HG03066 (cell line): ENCODE measurements around the gene SYT8.

Experiments
- ATAC-seq: cut with Tn5 transposase; IDR thresholded peaks from one replicate; pipeline ENCODE4 v1.9.1; 2021; ENCODE audit warnings: low read depth; ENCODE audit not compliant: unreplicated experiment

The SYT8 gene

DNA sequence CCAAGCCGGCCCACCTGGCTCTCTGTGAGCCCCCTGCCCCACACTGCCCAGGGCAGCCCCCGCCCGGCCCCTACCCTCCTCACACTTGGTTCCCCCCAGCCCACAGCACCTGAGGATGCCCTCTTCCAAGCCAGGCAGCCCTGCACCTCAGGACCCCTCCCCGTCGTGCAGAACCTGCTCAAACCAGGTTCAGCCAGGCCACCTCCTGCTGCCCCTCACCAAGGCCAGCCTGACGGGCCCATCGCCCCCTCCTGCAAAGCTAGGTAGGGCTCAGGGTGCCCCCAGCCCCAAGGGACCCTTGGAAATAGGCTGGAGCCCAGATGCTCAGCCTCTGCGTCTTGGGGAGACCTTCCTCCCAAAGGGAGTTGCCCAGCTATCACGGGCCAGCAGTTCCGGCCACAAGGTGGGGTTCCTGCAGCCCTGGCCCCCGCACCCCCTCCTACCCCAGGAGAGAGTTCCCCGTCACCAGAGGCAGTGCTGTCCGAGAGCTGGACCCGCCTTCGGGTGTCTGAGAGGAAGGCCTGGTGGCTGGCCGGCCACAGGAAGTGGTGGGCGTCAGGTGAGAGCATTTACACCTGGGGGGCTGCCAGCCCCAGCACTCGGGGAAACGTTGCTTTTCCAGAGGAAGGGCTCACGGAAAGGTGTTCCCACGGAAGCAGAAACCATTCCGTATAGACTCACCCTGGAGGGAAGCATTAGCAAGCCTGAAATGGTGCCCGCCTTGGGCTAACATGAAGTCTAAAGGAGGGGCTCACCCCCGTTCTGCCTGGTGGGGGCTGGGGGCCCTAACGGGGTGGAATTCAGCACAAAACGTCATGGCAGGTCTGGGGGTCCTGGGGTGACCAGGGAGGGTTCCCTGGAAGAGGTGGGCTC is 3.2 kb upstream of the SYT8 start:
- ATAC-seq = no peak

DNA sequence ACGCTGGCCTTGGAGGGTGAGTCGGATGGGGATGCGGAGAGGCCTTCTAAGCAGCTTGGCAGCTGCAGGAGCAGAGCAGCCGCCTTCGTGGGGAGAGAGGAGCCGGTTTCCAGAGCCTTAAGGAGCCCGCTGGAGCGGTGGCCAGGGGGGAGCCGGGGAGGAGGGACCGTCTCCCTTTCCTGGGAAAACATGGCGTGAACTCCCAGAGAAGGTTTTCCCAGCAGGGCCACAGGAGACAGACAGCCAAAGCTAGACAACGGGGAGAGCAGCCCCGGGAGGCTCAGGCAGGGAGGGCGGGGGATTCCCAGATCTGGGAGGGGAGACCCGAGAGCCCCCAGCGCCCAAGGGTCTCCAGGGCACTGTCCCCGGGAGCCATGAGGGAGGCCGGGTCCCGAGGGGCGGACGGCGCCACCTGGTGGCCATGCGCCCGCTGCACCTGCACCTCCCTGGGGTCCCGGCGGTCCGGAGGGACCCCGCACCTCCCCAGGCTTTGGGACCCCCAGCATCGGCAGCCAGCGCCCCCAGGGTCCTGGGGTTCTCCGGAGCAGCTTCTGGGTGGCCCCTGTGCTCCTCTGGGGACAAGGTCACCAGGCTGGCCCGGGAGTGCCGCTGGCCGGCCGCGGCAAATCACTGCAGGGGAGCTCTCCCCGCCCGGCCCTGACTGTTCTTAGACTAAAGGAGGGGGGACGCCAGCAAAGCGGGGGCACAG is 2.4 kb upstream of the SYT8 start:
- ATAC-seq = no peak

DNA sequence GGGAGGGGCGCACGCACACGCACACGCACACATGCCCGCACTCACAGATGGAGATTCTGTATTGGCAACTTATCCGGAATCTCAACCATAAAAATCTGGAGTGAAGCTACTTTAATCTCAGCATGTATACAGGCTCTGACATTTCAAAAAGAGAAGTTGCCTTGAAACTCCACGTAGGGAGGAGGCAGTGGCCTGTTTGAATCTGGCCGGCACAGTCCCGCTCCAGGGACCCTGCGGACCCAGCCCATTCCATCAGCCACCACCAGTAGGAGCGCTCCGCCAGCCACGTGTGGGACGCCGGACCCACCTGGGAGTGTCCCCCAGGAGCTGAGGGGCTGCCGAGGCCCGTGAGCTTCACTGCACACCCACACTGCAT is 1.9 kb upstream of the SYT8 start:
- no peak for ATAC-seq

DNA sequence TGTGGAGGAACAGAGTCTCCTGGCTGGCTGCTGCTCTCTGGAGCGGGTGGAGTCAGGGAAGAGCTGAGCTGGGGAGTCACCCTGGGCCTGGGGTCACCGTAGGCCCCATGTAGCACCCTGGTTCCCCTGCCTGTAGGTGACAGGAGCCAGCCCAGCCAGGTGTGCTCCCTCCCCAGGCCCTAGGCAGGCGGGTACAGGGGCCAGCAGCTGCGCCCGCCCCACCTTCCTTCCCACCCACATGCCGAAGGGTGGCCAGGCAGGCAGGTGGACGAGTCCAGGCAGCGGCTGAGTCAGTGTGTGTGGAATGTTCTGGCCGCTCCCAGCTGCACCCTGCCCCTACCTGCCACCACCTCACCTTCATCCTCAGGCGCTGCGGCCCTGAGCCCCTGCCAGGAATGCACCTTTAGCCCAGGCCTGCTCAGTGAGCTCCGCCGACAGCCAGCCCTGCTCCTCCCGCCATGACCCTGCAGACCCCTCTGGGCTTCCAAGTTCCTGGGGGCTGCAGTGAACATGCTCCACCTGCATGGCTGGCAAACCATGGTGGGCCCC is 654 bp upstream of the SYT8 start:
- no peak for ATAC-seq

DNA sequence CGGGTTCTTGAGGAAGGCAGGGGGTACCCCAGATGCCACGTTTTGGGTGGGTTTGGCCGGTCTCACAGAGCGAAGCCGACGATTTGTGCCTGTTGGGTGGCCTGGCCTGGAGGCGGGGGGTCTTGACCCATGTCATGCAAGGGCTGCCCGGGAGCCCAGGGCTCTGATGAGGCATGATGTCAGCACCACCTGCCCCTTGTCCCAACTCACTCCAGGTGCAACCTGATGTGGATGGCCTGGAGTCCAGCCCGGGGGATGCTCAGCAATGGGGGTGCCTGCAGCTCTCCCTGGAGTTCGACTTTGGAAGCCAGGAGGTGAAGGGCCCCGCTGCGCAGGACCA is 851 bp downstream of the SYT8 start:
- ATAC-seq = no peak

DNA sequence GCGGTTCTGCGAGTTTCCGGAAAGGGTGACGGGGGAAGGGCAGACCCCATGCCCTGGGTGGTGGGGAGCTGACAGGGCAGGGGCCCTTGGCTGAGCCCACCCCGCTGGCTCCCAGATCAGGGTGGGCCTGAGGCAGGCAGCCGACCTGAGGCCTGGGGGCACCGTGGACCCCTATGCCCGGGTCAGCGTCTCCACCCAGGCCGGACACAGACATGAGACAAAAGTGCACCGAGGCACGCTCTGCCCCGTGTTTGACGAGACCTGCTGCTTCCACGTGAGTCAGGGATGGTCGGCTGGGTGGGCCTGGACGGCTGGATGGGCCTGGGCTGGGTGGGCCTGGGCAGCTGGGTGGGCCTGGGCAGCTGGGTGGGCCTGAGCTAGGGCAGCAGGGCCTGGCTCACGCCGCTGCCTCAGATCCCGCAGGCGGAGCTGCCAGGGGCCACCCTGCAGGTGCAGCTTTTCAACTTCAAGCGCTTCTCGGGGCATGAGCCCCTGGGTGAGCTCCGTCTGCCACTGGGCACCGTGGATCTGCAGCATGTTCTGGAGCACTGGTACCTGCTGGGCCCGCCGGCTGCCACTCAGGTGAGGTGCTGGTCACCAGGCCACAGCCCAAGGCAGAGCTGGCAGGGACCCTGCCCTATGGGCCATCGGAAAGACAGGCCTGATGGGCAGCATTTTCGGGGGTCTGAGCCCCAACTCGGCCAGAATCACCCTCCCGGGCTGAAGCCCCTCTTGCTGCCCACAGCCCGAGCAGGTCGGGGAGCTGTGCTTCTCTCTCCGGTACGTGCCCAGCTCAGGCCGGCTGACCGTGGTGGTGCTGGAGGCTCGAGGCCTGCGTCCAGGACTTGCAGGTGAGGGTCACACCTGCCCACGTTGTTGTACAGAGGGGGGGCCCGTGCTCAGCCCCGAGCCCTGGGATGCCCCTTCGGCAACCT is 1.5 kb downstream of the SYT8 start:
- ATAC-seq = no peak

DNA sequence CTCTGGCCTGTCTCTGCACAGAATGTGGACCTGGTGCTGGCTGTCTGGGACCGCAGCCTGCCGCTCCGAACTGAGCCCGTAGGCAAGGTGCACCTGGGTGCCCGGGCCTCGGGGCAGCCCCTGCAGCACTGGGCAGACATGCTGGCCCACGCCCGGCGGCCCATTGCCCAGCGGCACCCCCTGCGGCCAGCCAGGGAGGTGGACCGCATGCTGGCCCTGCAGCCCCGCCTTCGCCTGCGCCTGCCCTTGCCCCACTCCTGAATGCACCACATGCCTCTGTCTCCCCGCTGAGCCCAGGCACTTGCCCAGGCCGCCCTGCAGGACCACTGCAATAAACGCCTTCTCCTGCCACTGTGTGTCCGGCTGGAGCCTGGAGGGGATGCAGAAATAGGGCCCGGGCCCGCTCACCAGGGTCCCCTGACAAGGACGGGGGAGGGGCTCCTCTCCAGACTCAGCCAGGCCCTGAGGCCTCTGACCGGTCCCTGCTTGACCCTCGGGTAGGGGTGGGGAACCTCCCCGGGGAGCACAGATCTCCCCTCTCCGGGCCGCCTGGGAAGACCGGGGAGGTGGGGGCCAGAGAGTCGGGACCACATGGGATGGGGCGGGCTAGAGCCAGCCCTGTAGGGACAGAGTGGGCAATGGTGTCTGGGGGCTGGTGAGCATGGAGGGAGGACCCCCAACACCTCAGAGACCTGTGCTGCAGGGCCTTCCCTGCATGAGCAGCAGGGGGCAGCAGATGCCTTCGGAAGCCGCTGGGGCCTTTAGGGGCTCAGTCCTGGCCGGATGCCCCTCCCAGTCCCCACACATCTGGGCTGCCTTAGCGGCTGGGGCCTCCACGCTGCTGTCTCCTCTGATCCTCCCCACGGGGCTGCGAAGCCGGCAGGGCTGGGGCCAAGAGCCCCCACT is 2.6 kb downstream of the SYT8 start:
- no peak for ATAC-seq

DNA sequence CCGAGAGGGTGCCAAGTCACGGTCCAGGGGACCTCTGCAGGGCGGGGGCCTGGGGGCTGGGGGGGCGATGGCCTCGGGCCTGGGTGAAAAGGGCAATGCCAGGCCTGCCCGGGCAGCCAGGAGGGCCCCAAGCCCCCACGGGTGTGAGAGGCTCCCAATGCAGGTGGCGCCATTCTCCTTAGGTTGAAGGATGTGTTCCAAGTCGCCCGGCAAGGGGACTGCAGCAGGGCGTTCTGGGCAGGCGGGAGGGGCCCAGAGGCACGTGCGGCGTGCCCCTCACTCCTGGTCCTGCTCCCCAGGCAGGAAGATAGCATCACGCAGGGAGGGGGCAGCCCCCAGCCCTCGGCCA is 3.3 kb downstream of the SYT8 start:
- no peak for ATAC-seq

DNA sequence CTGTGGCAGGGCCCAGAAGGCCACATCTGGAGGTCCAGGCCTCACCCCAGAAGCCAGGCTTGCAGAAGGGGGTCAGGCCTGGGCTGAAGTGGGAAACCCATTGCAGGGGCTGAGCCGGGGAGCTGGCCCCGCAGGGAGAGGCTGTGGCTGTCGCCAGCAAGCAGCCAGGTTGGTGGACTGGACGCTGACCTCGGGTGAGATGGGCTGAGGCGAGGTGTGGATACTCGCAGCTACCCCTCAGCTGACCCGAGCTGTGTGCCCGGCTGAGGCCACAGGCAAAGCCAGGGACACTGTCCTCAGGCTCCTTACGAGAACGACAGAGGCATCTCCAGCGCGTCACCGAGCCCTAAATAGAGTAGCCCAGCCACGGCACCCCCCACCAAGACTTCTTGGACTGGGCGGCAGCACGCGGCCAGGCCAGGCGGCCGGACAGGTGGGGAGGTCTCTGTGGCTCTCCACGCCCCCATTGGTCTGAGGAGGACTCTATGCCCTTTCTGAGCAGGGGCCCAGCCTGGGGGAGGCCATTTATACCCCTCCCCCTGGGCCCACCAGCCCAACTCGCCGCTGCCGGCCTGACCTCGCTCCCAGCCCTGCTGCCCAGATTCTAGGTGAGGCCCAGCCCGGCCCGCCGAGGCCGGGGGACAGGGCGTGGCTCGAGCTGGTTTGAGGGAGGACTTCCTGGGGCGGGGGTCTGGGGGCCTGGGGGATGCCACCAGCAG is 3.8 kb downstream of the SYT8 start, which contains the start of gene TNNI2:
Gene TNNI2 (plus strand): TSS at position 556 of the 719 bp plus-strand sequence. CDS start 716 bp downstream, outside the sequence.
- no peak for ATAC-seq

DNA sequence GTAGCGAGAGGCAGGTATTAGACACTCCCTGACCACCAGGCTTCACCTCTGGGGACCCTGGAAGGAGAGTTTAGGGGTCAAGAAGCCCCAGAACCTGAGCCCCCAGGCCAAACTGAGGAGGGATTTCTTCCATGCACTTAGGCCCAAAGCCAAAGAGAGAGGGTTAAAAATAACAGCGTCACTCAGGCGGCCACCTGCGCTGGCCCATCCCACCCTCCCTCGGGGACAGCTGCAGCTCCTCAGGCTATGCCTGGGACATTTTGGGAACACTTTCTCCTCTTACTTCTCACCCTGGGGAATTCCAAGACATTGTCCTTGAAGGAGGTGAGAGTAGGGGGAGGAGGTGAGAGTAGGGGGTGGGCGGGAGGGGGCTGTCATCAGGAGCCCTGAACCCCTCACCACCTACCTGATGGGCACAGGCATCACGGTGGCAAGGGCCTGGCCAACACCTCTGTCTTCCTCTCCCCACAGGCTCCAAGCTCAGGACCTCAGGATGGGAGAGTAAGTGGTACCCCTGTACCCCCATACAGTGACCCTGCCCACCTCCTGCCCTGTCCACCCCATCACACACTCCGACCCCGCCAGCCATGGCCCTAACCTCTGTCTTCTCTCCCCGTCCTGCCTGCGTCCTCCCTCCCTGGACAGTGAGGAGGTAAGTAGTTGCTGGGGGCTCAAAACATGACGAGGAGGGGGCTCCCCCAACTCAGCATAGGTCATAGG is 4.6 kb downstream of the SYT8 start:
- peak; percentile 16 for ATAC-seq

DNA sequence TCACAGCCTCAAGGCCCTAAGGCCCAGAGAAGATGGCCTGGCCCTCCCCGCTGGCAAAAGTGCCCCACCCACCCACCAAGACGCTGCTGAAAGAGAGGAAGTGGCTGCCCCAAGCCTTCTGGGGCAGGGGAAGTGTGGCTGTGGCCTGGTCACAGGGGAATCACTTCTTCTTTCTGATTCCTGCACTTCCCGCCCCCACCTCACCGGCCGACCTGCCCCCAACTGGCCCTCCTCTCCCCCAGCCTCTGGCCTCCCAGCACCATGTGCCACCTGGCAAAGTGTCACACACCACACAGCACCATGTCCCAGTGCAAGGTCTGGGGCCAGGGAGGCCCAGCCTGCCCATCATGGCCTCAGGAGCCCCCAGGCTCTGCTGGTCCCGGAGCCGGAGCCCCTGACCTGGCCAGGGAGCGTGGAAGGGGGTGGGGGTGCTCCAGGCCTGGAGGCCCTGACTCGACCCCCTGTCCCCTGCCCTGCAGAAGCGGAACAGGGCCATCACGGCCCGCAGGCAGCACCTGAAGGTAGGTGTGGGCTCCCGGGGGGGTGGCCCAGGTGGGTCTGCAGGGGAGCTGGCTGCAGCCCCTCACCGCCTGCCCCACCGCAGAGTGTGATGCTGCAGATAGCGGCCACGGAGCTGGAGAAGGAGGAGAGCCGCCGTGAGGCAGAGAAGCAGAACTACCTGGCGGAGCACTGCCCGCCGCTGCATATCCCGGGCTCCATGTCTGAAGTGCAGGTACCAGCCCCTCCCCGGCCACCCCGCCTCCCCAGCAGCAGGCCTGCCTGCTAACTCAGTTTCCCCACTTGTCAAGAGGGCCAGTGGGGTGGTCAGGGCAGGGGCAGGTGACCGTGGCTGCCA is 5.4 kb downstream of the SYT8 start:
- ATAC-seq = peak; percentile 43

DNA sequence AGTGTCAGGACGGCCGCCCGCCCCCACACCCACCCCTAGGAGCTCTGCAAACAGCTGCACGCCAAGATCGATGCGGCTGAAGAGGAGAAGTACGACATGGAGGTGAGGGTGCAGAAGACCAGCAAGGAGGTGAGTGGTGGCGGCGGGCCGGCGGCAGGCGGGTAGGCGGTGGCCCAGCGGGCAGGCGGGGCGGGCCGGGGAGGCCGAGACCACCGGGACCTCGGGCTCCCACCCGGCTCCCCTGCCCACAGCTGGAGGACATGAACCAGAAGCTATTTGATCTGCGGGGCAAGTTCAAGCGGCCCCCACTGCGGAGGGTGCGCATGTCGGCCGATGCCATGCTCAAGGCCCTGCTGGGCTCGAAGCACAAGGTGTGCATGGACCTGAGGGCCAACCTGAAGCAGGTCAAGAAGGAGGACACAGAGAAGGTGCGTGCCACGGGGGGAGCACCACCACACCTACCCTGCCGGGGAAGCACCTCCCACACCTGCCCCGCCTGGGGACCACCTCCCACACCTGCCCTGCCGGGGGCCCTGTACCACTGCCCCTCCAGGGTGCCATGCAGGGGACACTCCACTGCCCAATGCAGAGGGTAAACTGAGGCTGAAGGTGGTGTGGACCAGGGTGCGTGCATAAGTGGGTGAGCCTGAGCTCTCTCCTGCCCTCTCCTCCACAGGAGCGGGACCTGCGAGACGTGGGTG is 6.1 kb downstream of the SYT8 start:
- ATAC-seq = no peak

DNA sequence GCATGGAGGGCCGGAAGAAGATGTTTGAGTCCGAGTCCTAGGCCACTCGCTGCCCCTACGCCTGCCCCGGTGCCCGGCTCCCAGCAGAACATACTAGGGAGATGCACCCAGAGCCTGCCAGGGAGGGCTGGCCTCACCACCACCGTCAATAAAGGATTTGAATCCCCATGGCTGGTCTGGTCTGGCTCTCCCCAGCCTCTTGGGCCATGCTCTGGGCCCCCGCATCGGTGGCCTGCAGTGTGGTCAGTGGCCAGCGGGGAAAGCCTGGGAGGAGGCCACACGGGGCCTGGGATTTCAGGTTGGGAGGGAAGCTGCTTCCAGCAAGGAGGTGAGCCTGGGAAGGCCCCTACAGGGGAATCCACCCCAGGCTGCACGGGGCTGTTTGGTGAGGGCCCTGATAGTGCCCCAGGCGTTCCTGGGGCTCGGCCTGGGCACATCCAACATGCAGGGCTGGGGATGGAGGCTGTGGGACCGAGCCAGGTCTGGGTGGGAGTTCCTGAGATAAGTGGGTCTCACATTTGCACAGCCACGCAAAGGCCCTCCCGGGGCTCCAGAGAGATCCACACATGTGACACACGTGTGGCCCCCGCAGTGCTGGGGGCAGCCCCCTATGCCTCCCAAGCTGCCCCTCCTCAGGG is 6.8 kb downstream of the SYT8 start:
- ATAC-seq = no peak

DNA sequence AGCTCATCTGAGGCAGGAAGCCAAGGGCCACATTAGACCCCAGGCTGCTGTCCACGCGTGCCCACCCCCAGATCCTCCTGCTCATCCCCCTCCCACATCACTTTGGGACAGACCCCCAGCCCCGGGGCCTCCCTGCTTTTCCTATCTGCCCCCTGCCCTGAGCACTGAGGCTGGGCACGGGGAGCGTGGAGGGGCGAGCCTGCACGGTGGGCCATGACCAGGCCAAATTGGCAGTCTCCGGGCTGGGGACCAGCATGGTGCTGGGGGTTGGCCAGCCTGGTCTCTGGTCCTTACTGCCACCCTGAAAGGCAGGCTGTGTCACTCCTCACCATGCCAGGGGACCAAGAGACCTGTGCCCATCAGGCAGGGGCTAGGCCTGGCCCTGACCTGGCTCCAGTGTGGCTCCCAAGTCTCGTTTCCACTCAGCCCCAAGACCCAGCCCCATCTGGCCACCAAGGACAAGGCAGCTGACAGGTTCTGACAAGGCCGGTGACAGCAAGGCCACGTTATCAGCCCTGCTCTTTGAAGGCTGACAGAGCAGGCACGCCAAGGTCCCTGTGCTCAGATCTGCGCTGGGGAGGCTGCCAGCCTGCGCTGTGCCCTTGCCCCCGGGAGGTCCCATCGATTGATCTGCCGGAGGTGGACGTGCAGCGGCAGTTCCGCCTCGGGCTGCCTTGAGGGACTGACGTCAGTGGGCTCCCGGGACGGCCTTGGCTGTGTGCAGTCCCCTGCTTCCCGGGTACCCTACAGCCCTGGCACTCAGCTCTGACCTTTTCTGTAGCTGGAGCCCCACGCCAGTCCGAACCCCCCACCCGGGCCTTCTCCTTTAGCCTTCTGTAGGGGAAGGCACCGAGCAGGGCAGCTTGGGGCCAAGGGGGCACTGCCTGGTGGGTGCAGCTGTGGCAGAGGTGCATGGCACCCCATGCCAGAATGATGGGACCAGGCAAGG is 7.6 kb downstream of the SYT8 start:
- ATAC-seq = no peak

DNA sequence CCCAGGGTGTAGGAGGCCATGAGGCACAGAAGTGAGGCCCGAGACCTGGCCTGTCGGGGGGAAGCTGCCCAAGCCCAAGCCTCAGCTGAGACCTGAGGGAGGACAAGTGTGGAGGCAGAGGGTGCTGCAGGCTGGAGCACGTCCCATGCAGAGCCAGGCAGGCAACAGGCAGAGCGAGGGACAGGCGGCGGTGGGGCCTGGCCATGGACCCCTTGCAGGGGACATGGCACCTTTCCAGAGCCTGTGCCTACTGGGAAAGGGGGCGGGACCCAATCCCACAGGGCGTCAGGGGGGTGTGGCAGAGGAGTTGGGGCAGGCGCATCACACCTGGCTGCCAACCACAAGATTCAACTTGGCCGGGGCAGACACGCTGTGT is 8.3 kb downstream of the SYT8 start:
- no peak for ATAC-seq
